WI38 (cell line): ENCODE results near the gene METTL21C.

Source experiments
- H3K4me3 ChIP-seq: 2 replicates; pipeline ENCODE4 v1.5.1; 2011; ENCODE audit warnings: low read depth, mild to moderate bottlenecking, control low read depth, low read length
- CTCF ChIP-seq: IDR thresholded peaks from 2 replicates; pipeline ENCODE4 v1.5.1; 2012; ENCODE audit warnings: low read depth, mild to moderate bottlenecking, control low read depth, low read length

The METTL21C gene

GRCh38 chr13:102718746-102719145 lies 23.9 kb upstream of the METTL21C start:
- no peak for TF ChIP-seq CTCF
- no peak overlapping the region for H3K4me3 ChIP-seq

DNA sequence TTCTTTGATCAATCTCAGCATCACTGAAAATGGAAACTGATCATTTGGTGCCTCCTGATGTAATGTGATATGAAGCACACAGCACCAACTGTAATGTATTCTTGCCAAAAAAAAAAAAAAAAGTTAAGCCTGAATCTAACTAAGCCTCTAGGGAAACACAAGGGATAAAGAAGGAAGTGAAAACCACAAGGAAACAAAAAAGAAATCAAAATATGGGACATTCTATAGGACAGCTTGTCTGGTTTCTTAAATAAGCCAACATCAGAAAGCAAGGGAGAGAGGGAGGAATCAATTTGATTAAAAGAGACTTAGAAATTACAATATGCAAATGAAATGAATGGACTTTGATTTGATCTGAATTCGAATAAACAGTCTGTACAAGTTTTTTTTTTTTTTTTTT lies 20.6 kb upstream of the METTL21C start:
- TF ChIP-seq CTCF, result no peak
- H3K4me3 ChIP-seq, result no peak overlapping the region

GRCh38 chr13:102710261-102710679 lies 15.4 kb upstream of the METTL21C start:
- no peak overlapping the region for H3K4me3 ChIP-seq
- no peak for TF ChIP-seq CTCF

DNA sequence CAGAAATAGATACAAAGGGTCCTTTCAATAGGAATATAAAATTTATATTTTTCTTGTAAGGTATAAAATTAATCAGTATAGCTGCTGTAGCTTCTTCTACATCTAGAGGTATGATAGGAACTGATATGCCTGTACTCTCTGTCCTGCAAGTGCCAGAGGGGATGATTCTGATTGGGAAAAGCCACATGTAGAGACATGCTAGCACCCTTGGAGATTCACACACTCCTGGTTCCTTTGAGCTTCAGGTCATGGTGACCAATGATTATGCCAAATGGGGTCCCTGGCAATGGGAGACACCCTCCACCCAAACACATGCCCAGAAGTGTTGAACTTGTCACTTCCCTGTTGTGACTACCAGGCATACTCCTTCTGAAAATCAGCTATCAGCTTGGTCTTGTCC lies 14.7 kb upstream of the METTL21C start:
- TF ChIP-seq CTCF, result no peak
- H3K4me3 ChIP-seq, result no peak overlapping the region

- no peak overlapping the region for H3K4me3 ChIP-seq
- no peak for TF ChIP-seq CTCF
Observed at GRCh38 chr13:102708991-102709390, 14.1 kb upstream of the METTL21C start.

DNA sequence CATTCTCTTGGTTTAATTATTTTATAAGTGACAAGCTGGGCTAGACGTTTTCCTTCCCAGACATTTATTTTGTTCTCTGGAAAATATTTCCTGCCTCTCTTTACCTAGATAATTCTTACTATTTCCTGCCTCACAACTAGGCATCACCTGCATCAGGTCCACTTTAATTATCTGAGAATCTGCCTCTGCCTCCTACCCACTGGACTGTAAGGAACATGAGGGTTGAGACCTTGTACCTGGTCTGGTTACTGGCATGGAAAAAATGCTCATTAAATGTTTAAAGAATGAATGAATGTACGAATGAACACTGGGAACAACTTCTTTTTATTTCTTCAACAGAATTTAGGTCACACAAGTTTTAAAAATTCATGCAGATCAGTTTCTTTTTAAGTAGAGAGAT lies 13.4 kb upstream of the METTL21C start:
- TF ChIP-seq CTCF, result no peak

GRCh38 chr13:102707467-102707866 lies 12.6 kb upstream of the METTL21C start:
- H3K4me3 ChIP-seq, result no peak overlapping the region
- TF ChIP-seq CTCF, result no peak

More for the DNA sequence above, 13.4 kb upstream of the METTL21C start:
- H3K4me3 ChIP-seq, result no peak overlapping the region
